ENCODE data around the gene CLK4. TPM values are rescaled to one million over a fixed set of nuclear protein-coding genes. Genes with fewer than 3 reads are reported as not detected.

The CLK4 gene
- 28.1 and 35.5 TPM in 2 replicates for total RNA-seq

DNA sequence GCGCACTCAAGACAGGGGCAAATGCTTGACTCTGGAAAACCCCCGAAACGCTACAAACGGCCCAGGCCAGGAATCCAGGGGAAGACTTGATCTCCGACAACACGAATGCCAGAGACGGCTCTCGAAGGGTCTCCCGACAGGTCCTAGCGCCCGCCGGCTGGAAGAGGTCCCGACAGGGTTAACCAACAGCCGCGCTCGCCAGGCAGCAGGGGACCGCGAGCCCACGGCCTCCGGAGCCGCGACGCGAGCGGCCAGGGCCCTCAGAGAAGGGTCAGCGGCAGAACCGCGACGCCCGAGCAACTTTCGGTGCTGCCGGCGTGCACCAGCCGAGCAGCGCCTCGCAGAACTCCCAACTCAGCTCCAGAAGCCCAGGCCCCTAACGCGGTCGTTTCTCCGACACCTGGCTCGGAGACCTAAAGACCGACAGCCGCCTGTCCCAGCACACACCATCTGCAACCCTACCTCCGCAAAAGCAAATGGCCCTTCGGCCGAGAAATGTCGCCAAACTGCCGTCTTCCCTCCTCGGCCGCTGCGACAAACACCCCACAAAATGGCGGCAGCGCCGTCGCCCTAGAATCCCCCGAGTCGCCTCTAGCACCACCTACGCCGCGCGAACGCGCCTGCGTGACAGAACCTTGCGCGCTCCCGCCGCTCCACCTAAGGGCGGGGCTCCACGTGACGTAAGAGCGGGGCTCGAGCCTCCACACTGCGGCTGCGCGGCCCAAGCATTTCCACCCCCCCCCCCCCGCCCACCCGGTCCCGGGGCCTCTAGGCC is at the start of gene CLK4:
Gene CLK4 (minus strand): TSS at position 567 of the 775 bp plus-strand sequence. CDS start 3,634 bp downstream, outside the sequence.

DNA sequence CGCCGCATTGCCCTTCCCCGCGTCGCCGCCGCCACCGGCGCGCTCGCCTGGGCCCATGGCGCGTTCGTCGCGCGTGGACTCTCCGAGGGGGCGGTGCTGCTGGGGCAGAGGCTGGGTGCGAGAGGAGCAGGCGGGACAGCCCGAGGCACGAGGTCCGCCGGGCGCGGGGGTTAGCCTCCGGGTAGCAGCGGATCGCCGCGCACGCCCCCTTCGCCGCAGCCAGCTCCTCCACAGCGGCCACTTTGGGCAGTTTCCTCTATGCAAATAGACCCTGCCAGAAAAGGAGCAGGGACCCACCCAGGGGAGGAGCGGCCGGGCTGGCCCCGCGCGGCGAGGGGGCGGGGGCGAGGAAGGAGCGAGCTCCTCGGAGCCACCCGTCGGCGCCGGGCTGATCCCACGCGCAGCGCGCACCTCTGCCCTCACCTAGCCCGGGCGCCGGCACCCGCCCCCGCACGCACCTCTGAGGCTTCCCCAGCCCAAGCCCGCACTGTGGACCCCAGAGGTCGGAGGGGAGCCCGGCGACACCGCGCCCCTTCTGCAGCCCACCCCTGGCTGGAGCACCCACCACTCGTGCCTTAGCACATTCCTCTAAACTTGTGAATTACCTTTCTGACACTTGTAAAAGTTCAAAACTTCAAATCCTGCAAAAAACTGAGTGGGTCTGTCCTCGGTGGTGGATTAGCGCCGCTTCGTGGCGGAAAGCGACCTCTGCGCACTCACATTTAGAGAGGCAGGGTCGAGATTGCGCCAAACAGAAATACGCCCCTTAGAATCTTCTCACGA is 36.5 kb downstream of the CLK4 start, which contains the start of gene COL23A1:
Gene COL23A1 (minus strand): TSS at position 253 of the 783 bp plus-strand sequence.

Small RNA genes lying within 50 kb of the gene (small RNA-seq; reads per million reads assigned to genes)
- not detected for gene RN7SKP70

Other genes starting within 250 kb of the CLK4 start
- gene COL23A1, start 36.7 kb downstream of the CLK4 start, total RNA-seq, result not detected in 2 replicates
- gene ZNF354A, start 103.6 kb upstream of the CLK4 start, total RNA-seq, result 10.1 and 13.4 TPM in 2 replicates
- 13.4 and 15.3 TPM in 2 replicates for gene ZNF354B, start 232.9 kb upstream of the CLK4 start, total RNA-seq